Left ventricle myocardium inferior (tissue), 1 donor: ENCODE data around the gene CUZD1. TPM values are rescaled to one million over a fixed set of nuclear protein-coding genes. Genes with fewer than 3 reads are reported as not detected.

ENCODE experiments used
- DNase-seq: peaks from one replicate; pipeline ENCODE4 v3.0.0-alpha.2; 2020
- H3K27ac ChIP-seq: fragments of 200-600 bp; replicated peaks from 2 replicates; pipeline ENCODE4 v1.8.0; 2021
- H3K27me3 ChIP-seq: fragments of 200-600 bp; 2 replicates; pipeline ENCODE4 v1.8.0; 2021; ENCODE audit warnings: low read depth
- H3K36me3 ChIP-seq: fragments of 200-600 bp; 2 replicates; pipeline ENCODE4 v1.8.0; 2021
- H3K4me1 ChIP-seq: fragments of 200-600 bp; 2 replicates; pipeline ENCODE4 v1.8.0; 2021
- H3K4me3 ChIP-seq: fragments of 200-600 bp; 2 replicates; pipeline ENCODE4 v1.8.0; 2021; ENCODE audit warnings: mild to moderate bottlenecking, moderate library complexity
- H3K9me3 ChIP-seq: fragments of 200-600 bp; replicated peaks from 2 replicates; pipeline ENCODE4 v1.8.0; 2021
- CTCF ChIP-seq: fragments of 200-600 bp; IDR thresholded peaks from 2 replicates; pipeline ENCODE4 v1.8.0; 2021; ENCODE audit warnings: antibody characterized with exemption, mild to moderate bottlenecking, borderline replicate concordance
- intact Hi-C: fragments of 100-400 bp; cut with micrococcal nuclease; formaldehyde crosslinking; loops from one replicate; pipeline ENCODE4 v1.11.0; 2022
- total RNA-seq: library from RNA; stranded (reverse); fragmentation: NEBNext Ultra II Directional; extraction: Animal tissue kit (Norgen Biotek cat#: 25700); gene quantifications from one replicate; pipeline ENCODE4 v1.2.1, GENCODE V29; 2021
- donor health status: DM: no; HTN: yes; CAD: no; lungs with severe emphysema.

Gene CUZD1
- total RNA-seq, 1 donor from 2014 or later: 0.16 TPM

- H3K4me1 ChIP-seq: no peaks in the 10 kb centered on the region
- no peak overlapping the region for H3K4me3 ChIP-seq
- no peak overlapping the region for H3K27ac ChIP-seq
- no peak for TF ChIP-seq CTCF
- H3K9me3 ChIP-seq: peaks cover 18% of the 10 kb centered on the region
- H3K27me3 ChIP-seq: peaks cover 4% of the 10 kb centered on the region
- no peak for DNase-seq
- peaks cover 5% of the 10 kb centered on the region for H3K36me3 ChIP-seq
- intact Hi-C loops: no loop called here
These were observed 5.3 kb upstream of the CUZD1 start for GRCh38 chr10:122850705-122851640.

GRCh38 chr10:122849900-122850605, 4.4 kb upstream of the CUZD1 start:
- H3K9me3 ChIP-seq: peaks cover 18% of the 10 kb centered on the region
- no peak for DNase-seq
- no peak for TF ChIP-seq CTCF
- H3K27me3 ChIP-seq: peaks cover 9% of the 10 kb centered on the region
- no peak overlapping the region for H3K27ac ChIP-seq
- H3K4me1 ChIP-seq: no peaks in the 10 kb centered on the region
- intact Hi-C loops: no loop called here
- H3K36me3 ChIP-seq: peaks cover 5% of the 10 kb centered on the region
- no peak overlapping the region for H3K4me3 ChIP-seq

- DNase-seq: no peak
- no peak overlapping the region for H3K4me3 ChIP-seq
- peaks cover 18% of the 10 kb centered on the region for H3K9me3 ChIP-seq
- no peaks in the 10 kb centered on the region for H3K4me1 ChIP-seq
- no peak for TF ChIP-seq CTCF
- peaks cover 5% of the 10 kb centered on the region for H3K36me3 ChIP-seq
- H3K27ac ChIP-seq: no peak overlapping the region
- intact Hi-C loops: no loop called here
- peaks cover 9% of the 10 kb centered on the region for H3K27me3 ChIP-seq
These were observed 3.4 kb upstream of the CUZD1 start for GRCh38 chr10:122849090-122849489.

GRCh38 chr10:122847782-122848604, 2.3 kb upstream of the CUZD1 start:
- peaks cover 21% of the 10 kb centered on the region for H3K9me3 ChIP-seq
- no peaks in the 10 kb centered on the region for H3K4me1 ChIP-seq
- no peak overlapping the region for H3K4me3 ChIP-seq
- no peak overlapping the region for H3K27ac ChIP-seq
- TF ChIP-seq CTCF: no peak
- peaks cover 9% of the 10 kb centered on the region for H3K27me3 ChIP-seq
- H3K36me3 ChIP-seq: peaks cover 5% of the 10 kb centered on the region
- intact Hi-C loops: no loop called here
- DNase-seq: no peak

GRCh38 chr10:122844146-122844545, 1.5 kb downstream of the CUZD1 start:
- Histone ChIP-seq H3K9me3 (peaks cover 20% of the 10 kb centered on the region), H3K4me1 (no peaks in the 10 kb centered on the region), H3K36me3 (no peaks in the 10 kb centered on the region), H3K27ac (no peak overlapping the region), H3K27me3 (peaks cover 9% of the 10 kb centered on the region), H3K4me3 (no peak overlapping the region)
- intact Hi-C loops: no loop called here
- DNase-seq: no peak
- TF ChIP-seq CTCF: no peak
